Transverse colon (tissue), 3 donors: ENCODE results near the gene GC.

Experiments used
- EP300 ChIP-seq: sonication (generic); formaldehyde crosslinking; IDR thresholded peaks from one replicate; pipeline ENCODE4 v1.6.1; 2017; ENCODE audit warnings: antibody characterized with exemption, low read depth
- TF ChIP-seq, protein P1 (sequence below), 5 experiments: fragments of 200-600 bp in 3 of 5; fragments of 450-650 bp in 2 of 5; sonication (generic) in 3 of 5; IDR thresholded peaks; 1 replicate in 2 of 5; 2 replicates in 3 of 5; pipeline ENCODE4 v1.5.1; 2016 to 2017; ENCODE audit warnings: antibody characterized with exemption in 5 of 5, inconsistent platforms in 3 of 5, mild to moderate bottlenecking in 2 of 5, moderate library complexity in 1 of 5

DNA sequence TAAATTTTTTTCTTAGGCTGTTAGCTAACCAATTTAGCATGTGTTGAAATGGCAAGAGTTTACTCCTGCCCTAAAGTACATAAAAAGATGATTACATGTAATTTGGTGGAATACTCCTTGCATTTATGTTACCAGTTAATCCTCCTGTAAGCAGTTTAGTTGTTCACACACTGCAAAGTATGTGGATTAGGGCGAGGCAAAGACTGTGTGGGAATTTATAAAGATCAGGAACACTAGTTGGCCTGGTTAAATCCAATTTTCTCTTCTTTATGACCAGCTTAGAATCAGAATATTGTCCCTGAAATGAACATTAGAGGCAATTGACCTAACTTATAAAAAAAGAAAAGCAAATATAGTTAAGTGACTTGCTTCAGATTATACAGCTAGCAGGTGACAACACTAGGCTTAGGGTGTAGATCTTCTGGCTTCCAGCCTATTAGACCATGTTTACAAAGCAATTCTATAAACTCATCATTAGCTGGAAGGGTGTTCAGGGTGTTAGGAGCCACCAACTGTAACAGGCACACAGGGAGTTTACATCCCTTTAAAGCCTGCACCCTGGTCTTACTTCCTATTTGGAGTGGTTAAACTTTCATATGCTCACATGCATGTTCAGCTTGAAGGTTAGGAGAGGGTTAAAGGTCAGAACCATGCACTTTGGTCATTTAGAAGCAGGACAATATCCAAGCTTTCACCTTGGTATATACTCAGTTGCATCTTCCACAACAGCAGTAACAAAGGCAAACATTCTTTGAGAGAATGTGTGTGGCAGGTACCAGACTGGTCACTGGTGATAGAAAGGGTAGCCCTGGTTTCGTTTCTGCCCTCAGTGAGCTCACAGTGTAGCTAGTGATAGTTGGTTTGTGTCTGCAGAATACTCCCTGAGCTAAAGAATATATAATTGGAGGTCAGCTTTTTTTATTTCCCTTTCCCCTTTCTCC lies 72.6 kb downstream of the GC start:
- TF ChIP-seq, protein P1, sequence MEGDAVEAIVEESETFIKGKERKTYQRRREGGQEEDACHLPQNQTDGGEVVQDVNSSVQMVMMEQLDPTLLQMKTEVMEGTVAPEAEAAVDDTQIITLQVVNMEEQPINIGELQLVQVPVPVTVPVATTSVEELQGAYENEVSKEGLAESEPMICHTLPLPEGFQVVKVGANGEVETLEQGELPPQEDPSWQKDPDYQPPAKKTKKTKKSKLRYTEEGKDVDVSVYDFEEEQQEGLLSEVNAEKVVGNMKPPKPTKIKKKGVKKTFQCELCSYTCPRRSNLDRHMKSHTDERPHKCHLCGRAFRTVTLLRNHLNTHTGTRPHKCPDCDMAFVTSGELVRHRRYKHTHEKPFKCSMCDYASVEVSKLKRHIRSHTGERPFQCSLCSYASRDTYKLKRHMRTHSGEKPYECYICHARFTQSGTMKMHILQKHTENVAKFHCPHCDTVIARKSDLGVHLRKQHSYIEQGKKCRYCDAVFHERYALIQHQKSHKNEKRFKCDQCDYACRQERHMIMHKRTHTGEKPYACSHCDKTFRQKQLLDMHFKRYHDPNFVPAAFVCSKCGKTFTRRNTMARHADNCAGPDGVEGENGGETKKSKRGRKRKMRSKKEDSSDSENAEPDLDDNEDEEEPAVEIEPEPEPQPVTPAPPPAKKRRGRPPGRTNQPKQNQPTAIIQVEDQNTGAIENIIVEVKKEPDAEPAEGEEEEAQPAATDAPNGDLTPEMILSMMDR (IDR thresholded peaks at IDR 0.05) = no peak
- TF ChIP-seq EP300 = no peak
